HepG2 (cell line): ENCODE results near the gene ZDHHC14. TPM values are rescaled to one million over a fixed set of nuclear protein-coding genes. Genes with fewer than 3 reads are reported as not detected.

Experiments
- ATAC-seq: fragments of 200-7000 bp; cut with Tn5 transposase; 3 replicates; pipeline ENCODE4 v1.9.1; 2020; ENCODE audit warnings: mild to moderate bottlenecking, moderate library complexity
- BruUV-seq: library from RNA; stranded (reverse); fragments of 400-500 nt; replicated peaks from 2 replicates; lab custom pipeline; 2021; lab: Mats Ljungman, UMichigan
- CTCF ChIA-PET: fragments of 300-600 bp; formaldehyde crosslinking; extraction: SDS; loops from one replicate; lab custom pipeline; 2021; ENCODE audit warnings: low total read pairs, inconsistent platforms, low intra/inter-chr PET ratio; lab: Yijun Ruan, JAX
- POLR2A ChIA-PET: fragments of 350-600 bp; sonication (Branson Sonifier 250); formaldehyde crosslinking; loops from one replicate; lab custom pipeline; 2020; ENCODE audit warnings: antibody characterized with exemption, inconsistent platforms; lab: Yijun Ruan, JAX
- DNase-seq: peaks from one replicate; pipeline ENCODE4 v3.0.0-alpha.2; 2015; ENCODE audit warnings: low spot score
- FAIRE-seq: peaks from 3 replicates; lab custom pipeline; 2011; peaks lifted over from hg19 to GRCh38; lab: Jason Lieb, UNC
- H2AFZ ChIP-seq: one replicate; pipeline ENCODE4 v1.6.1; 2011; ENCODE audit warnings: low read length, inconsistent platforms
- H3K27ac ChIP-seq: fragments of 300-600 bp; 3 replicates; pipeline ENCODE4 v1.8.0; 2011; ENCODE audit warnings: mixed run types, mild to moderate bottlenecking, mixed read lengths, low read length, inconsistent platforms; ENCODE audit not compliant: insufficient read depth; ENCODE audit errors: extremely low read length
- H3K27me3 ChIP-seq, 2 experiments: fragments of 200-600 bp in 1 of 2; 2 replicates in 1 of 2; 3 replicates in 1 of 2; pipeline versions ENCODE4 v1.6.0 to v1.8.0; 2011; ENCODE audit warnings: low read length in 2 of 2, mild to moderate bottlenecking in 2 of 2, moderate library complexity in 2 of 2, inconsistent platforms in 1 of 2; ENCODE audit not compliant: insufficient read depth in 2 of 2, control insufficient read depth in 1 of 2
- H3K36me3 ChIP-seq, 2 experiments: fragments of 200-600 bp in 1 of 2; replicated peaks in 1 of 2; 2 replicates in 1 of 2; 3 replicates in 1 of 2; pipeline versions ENCODE4 v1.5.1 to v1.8.0; 2011; ENCODE audit warnings: low read length in 2 of 2, inconsistent platforms in 1 of 2; ENCODE audit not compliant: insufficient read depth in 2 of 2, control insufficient read depth in 1 of 2
- H3K4me1 ChIP-seq: 2 replicates; pipeline ENCODE4 v1.5.1; 2012; ENCODE audit warnings: low read length, inconsistent platforms; ENCODE audit not compliant: insufficient read depth
- H3K4me2 ChIP-seq: 2 replicates; pipeline ENCODE4 v1.6.0; 2011; ENCODE audit warnings: low read depth, low read length, inconsistent platforms
- H3K4me3 ChIP-seq, 3 experiments: fragments of 200-600 bp in 1 of 3; sonication (generic), shearing (Covaris generic) in 1 of 3; replicated peaks in 1 of 3; 2 replicates each; pipeline ENCODE4 v1.5.1; 2011 to 2016; ENCODE audit warnings: low read length in 3 of 3, inconsistent platforms in 2 of 3, low read depth in 2 of 3, mild to moderate bottlenecking in 2 of 3, control low read depth in 1 of 3, mixed read lengths in 1 of 3; ENCODE audit not compliant: insufficient read depth in 1 of 3
- H3K79me2 ChIP-seq: one replicate; pipeline ENCODE4 v1.6.1; 2011; ENCODE audit warnings: low read length, inconsistent platforms; ENCODE audit not compliant: insufficient read depth
- H3K9ac ChIP-seq: 2 replicates; pipeline ENCODE4 v1.6.0; 2011; ENCODE audit warnings: mild to moderate bottlenecking, low read depth, low read length, inconsistent platforms; ENCODE audit not compliant: insufficient read depth
- H3K9me3 ChIP-seq: 2 replicates; pipeline ENCODE4 v1.5.1; 2012; ENCODE audit warnings: mild to moderate bottlenecking, low read length
- H4K20me1 ChIP-seq: 2 replicates; pipeline ENCODE4 v1.6.0; 2011; ENCODE audit warnings: inconsistent platforms, mild to moderate bottlenecking, low read length, moderate library complexity; ENCODE audit not compliant: insufficient read depth
- CEBPB ChIP-seq: IDR thresholded peaks from 2 replicates; pipeline ENCODE4 v1.6.1; 2011; ENCODE audit warnings: low read depth, low read length, improper control_type of control experiment, borderline replicate concordance
- CHD2 ChIP-seq: IDR thresholded peaks from 2 replicates; pipeline ENCODE4 v1.6.1; 2011; ENCODE audit warnings: low read depth, low read length, improper control_type of control experiment
- CREBL2 ChIP-seq: sonication (generic); formaldehyde crosslinking; IDR thresholded peaks from 2 replicates; pipeline ENCODE4 v1.8.1; 2023; ENCODE audit warnings: missing genetic modification reagents, mild to moderate bottlenecking, borderline replicate concordance
- DBP ChIP-seq: sonication (generic); formaldehyde crosslinking; IDR thresholded peaks from 2 replicates; pipeline ENCODE4 v1.4.0; 2020; ENCODE audit warnings: missing genetic modification reagents; ENCODE audit errors: not compliant biosample characterization
- GLMP ChIP-seq: sonication (generic); formaldehyde crosslinking; IDR thresholded peaks from 2 replicates; pipeline ENCODE4 v1.9.0; 2021; ENCODE audit warnings: missing genetic modification reagents, mild to moderate bottlenecking, borderline replicate concordance
- HNF4A ChIP-seq: sonication (generic); formaldehyde crosslinking; IDR thresholded peaks from 2 replicates; pipeline ENCODE4 v1.4.0; 2020; ENCODE audit warnings: missing genetic modification reagents
- KLF12 ChIP-seq: sonication (generic); formaldehyde crosslinking; IDR thresholded peaks from 2 replicates; pipeline ENCODE4 v1.4.0; 2020; ENCODE audit warnings: missing genetic modification reagents, borderline replicate concordance
- MAX ChIP-seq: IDR thresholded peaks from 2 replicates; pipeline ENCODE4 v1.6.1; 2012; ENCODE audit warnings: inconsistent platforms
- NCOA2 ChIP-seq: sonication (generic); formaldehyde crosslinking; IDR thresholded peaks from 2 replicates; pipeline ENCODE4 v1.8.0; 2022; ENCODE audit warnings: inconsistent platforms
- RAD21 ChIP-seq: fragments of 450-650 bp; formaldehyde crosslinking; IDR thresholded peaks from 2 replicates; pipeline ENCODE4 v1.5.0; 2020; ENCODE audit warnings: mild to moderate bottlenecking
- SALL2 ChIP-seq: sonication (generic); formaldehyde crosslinking; IDR thresholded peaks from 2 replicates; pipeline ENCODE4 v1.8.1; 2023; ENCODE audit warnings: mild to moderate bottlenecking, missing genetic modification reagents, inconsistent platforms
- TFE3 ChIP-seq: IDR thresholded peaks from 2 replicates; pipeline ENCODE4 v1.6.1; 2016
- WIZ ChIP-seq: sonication (generic); formaldehyde crosslinking; IDR thresholded peaks from 2 replicates; pipeline ENCODE4 v1.5.1; 2020; ENCODE audit warnings: mild to moderate bottlenecking, missing genetic modification reagents
- ZFY ChIP-seq: sonication (generic); formaldehyde crosslinking; IDR thresholded peaks from 2 replicates; pipeline ENCODE4 v1.4.0; 2020; ENCODE audit warnings: missing genetic modification reagents
- ZNF264 ChIP-seq: sonication (generic); formaldehyde crosslinking; IDR thresholded peaks from 2 replicates; pipeline ENCODE4 v1.4.0; 2020; ENCODE audit warnings: missing genetic modification reagents
- ZNF276 ChIP-seq: sonication (generic); formaldehyde crosslinking; IDR thresholded peaks from 2 replicates; pipeline ENCODE4 v1.4.0; 2020; ENCODE audit warnings: mild to moderate bottlenecking, low read depth, missing genetic modification reagents
- ZNF431 ChIP-seq: sonication (generic); formaldehyde crosslinking; IDR thresholded peaks from 2 replicates; pipeline ENCODE4 v1.9.0; 2022; ENCODE audit warnings: missing genetic modification reagents, low read depth, mild to moderate bottlenecking, borderline replicate concordance
- ZNF644 ChIP-seq: IDR thresholded peaks from 2 replicates; pipeline ENCODE4 v1.6.1; 2016; ENCODE audit warnings: low read depth
- ZNF777 ChIP-seq: sonication (generic); formaldehyde crosslinking; IDR thresholded peaks from 2 replicates; pipeline ENCODE4 v1.4.0; 2020; ENCODE audit warnings: missing genetic modification reagents
- WGBS: methylation state at CpG from one replicate; pipeline ENCODE4 v1.1.6; 2017; ENCODE audit warnings: low lambda C conversion rate; 5-methylcytosine and 5-hydroxymethylcytosine counted together
- in situ Hi-C: cut with HindIII; loops from 2 replicates; pipeline ENCODE4 v1.10.0; 2017; ENCODE audit warnings: low pct_unique_long_range_greater_than_20kb; ENCODE audit not compliant: extremely low pct_ligation_motif_present
- intact Hi-C: fragments of 100-400 bp; cut with micrococcal nuclease; formaldehyde crosslinking; loops from one replicate; pipeline ENCODE4 v1.10.0; 2022; ENCODE audit not compliant: unreplicated experiment
- polyA plus RNA-seq, 8 experiments: library from polyadenylated mRNA; depleted of rRNA in 3 of 8; stranded (reverse) in 7 of 8; unstranded in 1 of 8; fragments of >200 nt; fragmentation: Illumina TruSeq in 4 of 8; extraction: Trizol in 4 of 8; gene quantifications; 2 replicates each; pipeline versions ENCODE4 v1.2.1 to v1.2.3, GENCODE V29; 2011 to 2016; ENCODE audit warnings: low read depth in 4 of 8, missing spikeins in 1 of 8, mixed read lengths in 1 of 8; ENCODE audit not compliant: insufficient read depth in 1 of 8
- total RNA-seq, 5 experiments: library from RNA; depleted of rRNA; stranded (reverse); fragments of >200 nt; fragmentation: Illumina TruSeq; extraction: Trizol; gene quantifications; 2 replicates each; pipeline ENCODE4 v1.2.3, GENCODE V29; 2016; ENCODE audit warnings: low read depth in 1 of 5

Gene ZDHHC14
- total and polyA plus RNA-seq, 2 of the 13 experiments (the other 11 are each of a cell fraction or from before 2014, with no cell fraction given): 3.7 to 9.5 TPM

GRCh38 chr6:157527471-157527907 lies 146.5 kb downstream of the ZDHHC14 start:
- CTCF ChIA-PET: no interaction called here
- H2AFZ ChIP-seq: no peak overlapping the region
- no peaks in the 10 kb centered on the region for H3K79me2 ChIP-seq
- peaks cover 78% of the 10 kb centered on the region for H3K4me1 ChIP-seq
- no peak overlapping the region for H3K4me3 ChIP-seq
- H3K4me2 ChIP-seq: no peak overlapping the region
- DNase-seq: no peak
- FAIRE-seq: no peak
- in situ Hi-C loops (no loop called here), intact Hi-C loops (no loop called here)
- no peaks in the 10 kb centered on the region for H3K27me3 ChIP-seq
- H3K36me3 ChIP-seq: no peaks in the 10 kb centered on the region
- H3K9ac ChIP-seq: no peak overlapping the region
- POLR2A ChIA-PET: interaction anchor here (0.5 to 1.9 kb wide), 5 partner anchors 9 to 205 kb away, joined by 3 to 9 read pairs (median 4); no protein-coding TSS in a partner anchor
- WGBS: 89% methylated on average over 4 of the region's 4 CpGs
- no peak for ATAC-seq
- H3K27ac ChIP-seq: peak overlapping the region; percentile 27
- no TSS peak for BruUV-seq
- no peaks in the 10 kb centered on the region for H3K9me3 ChIP-seq
- H4K20me1 ChIP-seq: no peaks in the 10 kb centered on the region
- TF ChIP-seq GLMP (no peak), WIZ (CRISPR knock-in tag) (0 out of 2 replicates have a peak, but pooled peaks have one; percentile 46), RAD21 (CRISPR knock-in tag) (0 out of 2 replicates have a peak, but pooled peaks have one; percentile 12), CHD2 (no peak), ZNF264 (0 out of 2 replicates have a peak, but pooled peaks have one; percentile 18), KLF12 (CRISPR knock-in tag) (peak; percentile 48; the same call in 1 of the 2 replicates), HNF4A (CRISPR knock-in tag) (0 out of 2 replicates have a peak, but pooled peaks have one; percentile 30), MAX (peak; percentile 41; the same call in 1 of the 2 replicates), ZNF431 (no peak), ZNF644 (no peak), TFE3 (0 out of 2 replicates have a peak, but pooled peaks have one; percentile 13), SALL2 (CRISPR knock-in tag) (0 out of 2 replicates have a peak, but pooled peaks have one; percentile 43), CEBPB (peak; percentile 52; the same call in 1 of the 2 replicates), ZFY (CRISPR knock-in tag) (0 out of 2 replicates have a peak, but pooled peaks have one; percentile 28), NCOA2 (0 out of 2 replicates have a peak, but pooled peaks have one; percentile 14), DBP (CRISPR knock-in tag) (peak; percentile 45), CREBL2 (CRISPR knock-in tag) (no peak), ZNF777 (peak; percentile 24; the same call in 1 of the 2 replicates), ZNF276 (CRISPR knock-in tag) (no peak)
